H9 (cell line): Measurements from ENCODE around the gene GALNT7. TPM values are rescaled to one million over a fixed set of nuclear protein-coding genes. Genes with fewer than 3 reads are reported as not detected.
A peak's percentile ranks its signal among the peaks of the same experiment; 100 is the strongest.

ENCODE experiments used
- DNase-seq: peaks from one replicate; pipeline ENCODE4 v3.0.0-alpha.2; 2017
- H2AFZ ChIP-seq: one replicate; pipeline ENCODE4 v1.6.1; 2013; ENCODE audit warnings: mild to moderate bottlenecking, low read length, control low read depth, moderate library complexity
- H2AK5ac ChIP-seq: 2 replicates; pipeline ENCODE4 v1.6.1; 2013; ENCODE audit warnings: low read length, control low read depth, mixed read lengths; ENCODE audit not compliant: insufficient read length
- H2BK120ac ChIP-seq: one replicate; pipeline ENCODE4 v1.6.1; 2013; ENCODE audit warnings: low read depth, mild to moderate bottlenecking, low read length, control low read depth, inconsistent platforms; ENCODE audit not compliant: poor library complexity, severe bottlenecking
- H2BK12ac ChIP-seq: 2 replicates; pipeline ENCODE4 v1.6.1; 2013; ENCODE audit warnings: low read length, control low read depth, mixed read lengths, low read depth; ENCODE audit not compliant: insufficient read length
- H2BK15ac ChIP-seq: 2 replicates; pipeline ENCODE4 v1.6.1; 2013; ENCODE audit warnings: low read depth, low read length, control low read depth
- H2BK20ac ChIP-seq: one replicate; pipeline ENCODE4 v1.6.1; 2013; ENCODE audit warnings: low read depth, mild to moderate bottlenecking, low read length, control low read depth, inconsistent platforms; ENCODE audit not compliant: poor library complexity, severe bottlenecking
- H2BK5ac ChIP-seq: 2 replicates; pipeline ENCODE4 v1.6.1; 2013; ENCODE audit warnings: low read length, control low read depth, mixed read lengths; ENCODE audit not compliant: insufficient read length
- H3K14ac ChIP-seq: 2 replicates; pipeline ENCODE4 v1.6.1; 2013; ENCODE audit warnings: low read length, control low read depth; ENCODE audit not compliant: insufficient read depth
- H3K18ac ChIP-seq: 2 replicates; pipeline ENCODE4 v1.6.1; 2013; ENCODE audit warnings: low read depth, mild to moderate bottlenecking, mixed read lengths, low read length, control low read depth; ENCODE audit not compliant: insufficient read length
- H3K23ac ChIP-seq: 2 replicates; pipeline ENCODE4 v1.6.1; 2013; ENCODE audit warnings: low read length, control low read depth, mixed read lengths, low read depth; ENCODE audit not compliant: insufficient read length
- H3K23me2 ChIP-seq: 2 replicates; pipeline ENCODE4 v1.6.1; 2013; ENCODE audit warnings: low read depth, mild to moderate bottlenecking, mixed read lengths, low read length, control low read depth; ENCODE audit not compliant: insufficient read length, poor library complexity, severe bottlenecking
- H3K27ac ChIP-seq: 2 replicates; pipeline ENCODE4 v1.5.1; 2013; ENCODE audit warnings: low read length, control low read depth, mixed read lengths, low read depth; ENCODE audit not compliant: insufficient read length
- H3K27me3 ChIP-seq: 2 replicates; pipeline ENCODE4 v1.6.1; 2013; ENCODE audit warnings: low read length, control low read depth, inconsistent platforms; ENCODE audit not compliant: insufficient read depth
- H3K4ac ChIP-seq: 2 replicates; pipeline ENCODE4 v1.6.1; 2013; ENCODE audit warnings: low read depth, mild to moderate bottlenecking, control low read depth, inconsistent platforms, low read length, moderate library complexity
- H3K4me1 ChIP-seq: 2 replicates; pipeline ENCODE4 v1.6.1; 2013; ENCODE audit warnings: low read length, control low read depth, inconsistent platforms; ENCODE audit not compliant: insufficient read depth
- H3K4me2 ChIP-seq: 2 replicates; pipeline ENCODE4 v1.6.1; 2013; ENCODE audit warnings: low read length, control low read depth, mixed read lengths; ENCODE audit not compliant: insufficient read length, insufficient read depth
- H3K56ac ChIP-seq: 2 replicates; pipeline ENCODE4 v1.6.1; 2013; ENCODE audit warnings: low read depth, mild to moderate bottlenecking, mixed read lengths, low read length, control low read depth; ENCODE audit not compliant: insufficient read length
- H3K79me1 ChIP-seq: 2 replicates; pipeline ENCODE4 v1.6.1; 2013; ENCODE audit warnings: low read depth, mild to moderate bottlenecking, moderate library complexity, low read length, control low read depth, inconsistent platforms; ENCODE audit not compliant: insufficient read depth, poor library complexity, severe bottlenecking
- H3K79me2 ChIP-seq: 2 replicates; pipeline ENCODE4 v1.6.1; 2013; ENCODE audit warnings: low read length, control low read depth, inconsistent platforms; ENCODE audit not compliant: insufficient read depth
- H3K9ac ChIP-seq: 2 replicates; pipeline ENCODE4 v1.6.1; 2013; ENCODE audit warnings: low read length, control low read depth, mixed read lengths; ENCODE audit not compliant: insufficient read length; ENCODE audit errors: extremely low read depth
- H3K9me3 ChIP-seq: one replicate; pipeline ENCODE4 v1.6.1; 2013; ENCODE audit warnings: low read depth, low read length, inconsistent platforms; ENCODE audit not compliant: control insufficient read depth
- H3T11ph ChIP-seq: one replicate; pipeline ENCODE4 v1.6.1; 2013; ENCODE audit warnings: mild to moderate bottlenecking, low read length, control low read depth, inconsistent platforms
- H4K20me1 ChIP-seq: one replicate; pipeline ENCODE4 v1.6.1; 2013; ENCODE audit not compliant: control insufficient read depth, insufficient read length, insufficient read depth
- H4K5ac ChIP-seq: 2 replicates; pipeline ENCODE4 v1.6.1; 2013; ENCODE audit warnings: low read depth, mild to moderate bottlenecking, mixed read lengths, low read length, control low read depth; ENCODE audit not compliant: insufficient read length
- H4K8ac ChIP-seq: replicated peaks from 2 replicates; pipeline ENCODE4 v1.6.1; 2013; ENCODE audit warnings: low read length, control low read depth, mixed read lengths, low read depth; ENCODE audit not compliant: insufficient read length
- H4K91ac ChIP-seq: 2 replicates; pipeline ENCODE4 v1.6.1; 2013; ENCODE audit warnings: low read depth, mild to moderate bottlenecking, moderate library complexity, mixed read lengths, low read length, control low read depth; ENCODE audit not compliant: insufficient read length
- H3K27ac Mint-ChIP-seq, 3 experiments: 2 replicates in 2 of 3; 3 replicates in 1 of 3; pipeline ENCODE4 v1.8.0; 2020 to 2021; ENCODE audit warnings: mixed read lengths in 3 of 3, mild to moderate bottlenecking in 1 of 3, moderate library complexity in 1 of 3
- H3K27me3 Mint-ChIP-seq: 2 replicates; pipeline ENCODE4 v1.8.0; 2021; ENCODE audit warnings: low read depth, mild to moderate bottlenecking, moderate library complexity, mixed read lengths
- H3K36me3 Mint-ChIP-seq, 3 experiments: 2 replicates in 2 of 3; 3 replicates in 1 of 3; pipeline ENCODE4 v1.8.0; 2020 to 2021; ENCODE audit warnings: low read depth in 3 of 3, mixed read lengths in 3 of 3; ENCODE audit not compliant: insufficient read depth in 1 of 3
- H3K4me1 Mint-ChIP-seq, 2 experiments: 2 replicates each; pipeline ENCODE4 v1.8.0; 2020; ENCODE audit warnings: mixed read lengths in 2 of 2
- H3K4me3 Mint-ChIP-seq, 2 experiments: 2 replicates in 1 of 2; 3 replicates in 1 of 2; pipeline ENCODE4 v1.8.0; 2020 to 2021; ENCODE audit warnings: mild to moderate bottlenecking in 2 of 2, mixed read lengths in 2 of 2, moderate library complexity in 1 of 2
- H3K9me3 Mint-ChIP-seq, 2 experiments: 2 replicates in 1 of 2; 3 replicates in 1 of 2; pipeline ENCODE4 v1.8.0; 2020; ENCODE audit warnings: mild to moderate bottlenecking in 2 of 2, mixed read lengths in 2 of 2, moderate library complexity in 1 of 2
- CTCF ChIP-seq: fragments of 200-600 bp; sonication (generic); conservative IDR thresholded peaks from 3 replicates; pipeline ENCODE4 v1.8.0; 2021; ENCODE audit warnings: antibody characterized with exemption, mild to moderate bottlenecking
- WGBS: extraction: QIAGEN DNeasy Blood & Tissue Kit; methylation state at CpG from one replicate; pipeline ENCODE4 v1.1.7; 2013; ENCODE audit warnings: missing lambda C conversion rate, low lambda C conversion rate, mixed read lengths; ENCODE audit not compliant: insufficient read length; ENCODE audit errors: extremely low coverage; 5-methylcytosine and 5-hydroxymethylcytosine counted together
- total RNA-seq: library from RNA; stranded (reverse); gene quantifications from 2 replicates; pipeline ENCODE4 v1.2.1, GENCODE V29; 2021

GALNT7 gene
- total RNA-seq, 1 experiment from 2014 or later = 57.3 TPM

GRCh38 chr4:173214231-173214630 is 45.6 kb downstream of the GALNT7 start:
- no peak overlapping the region for H3K56ac ChIP-seq
- no peaks in the 10 kb centered on the region for H4K20me1 ChIP-seq
- no peak for TF ChIP-seq CTCF
- Mint-ChIP-seq H3K4me1 (peaks cover 40 to 60% of the 10 kb centered on the region in 2 experiments), H3K27me3 (no peaks in the 10 kb centered on the region), H3K9me3 (0 out of 5 replicates have a peak, but pooled peaks cover 0 to 3% of the 10 kb centered on the region in 2 experiments), H3K36me3 (peaks cover 2 to 4% (median 3%) of the 10 kb centered on the region in 3 experiments; a peak in 4 of 7 replicates), H3K4me3 (no peak overlapping the region), H3K27ac (peak overlapping the region in 2 of 3 experiments; percentile 2 to 51; a peak in 2 of 7 replicates)
- H3K27ac ChIP-seq = no peak overlapping the region
- H3K14ac ChIP-seq = no peak overlapping the region
- no peak overlapping the region for H3K9ac ChIP-seq
- no peak overlapping the region for H2BK15ac ChIP-seq
- H4K5ac ChIP-seq = no peak overlapping the region
- no peaks in the 10 kb centered on the region for H3K27me3 ChIP-seq
- H3T11ph ChIP-seq = no peak overlapping the region
- no peak overlapping the region for H4K8ac ChIP-seq
- no peak overlapping the region for H3K4me2 ChIP-seq
- DNase-seq = no peak
- no peak overlapping the region for H3K23ac ChIP-seq
- peaks cover 5% of the 10 kb centered on the region; the same call in 1 of the 2 replicates for H3K4me1 ChIP-seq
- no peaks in the 10 kb centered on the region for H3K23me2 ChIP-seq
- H3K79me1 ChIP-seq = no peaks in the 10 kb centered on the region
- H3K9me3 ChIP-seq = no peaks in the 10 kb centered on the region
- H3K79me2 ChIP-seq = peaks cover 19% of the 10 kb centered on the region; the same call in 1 of the 2 replicates
- no peak overlapping the region for H2AFZ ChIP-seq
- H2BK12ac ChIP-seq = no peak overlapping the region
- no peak overlapping the region for H4K91ac ChIP-seq
- no peak overlapping the region for H2BK5ac ChIP-seq
- no peak overlapping the region for H2BK120ac ChIP-seq
- H2AK5ac ChIP-seq = no peak overlapping the region
- no peak overlapping the region for H3K18ac ChIP-seq
- no peak overlapping the region for H2BK20ac ChIP-seq
- WGBS = no CpG with 5 or more reads among the region's 1 CpG
- no peak overlapping the region for H3K4ac ChIP-seq
